Calu3 (cell line): ENCODE measurements around the gene PROK1. TPM values are rescaled to one million over a fixed set of nuclear protein-coding genes. Genes with fewer than 3 reads are reported as not detected.

Source experiments
- BruUV-seq: library from RNA; stranded (reverse); fragments of 400-500 nt; replicated peaks from 2 replicates; lab custom pipeline; 2021; lab: Mats Ljungman, UMichigan
- CTCF ChIA-PET: fragments of 300-600 bp; sonication (Branson Sonifier 250); formaldehyde crosslinking; loops from one replicate; lab custom pipeline; 2022; ENCODE audit warnings: antibody characterized with exemption; lab: Charles Lee
- DNase-seq: peaks from one replicate; pipeline ENCODE4 v3.0.0; 2022
- H3K27ac Mint-ChIP-seq: one replicate; pipeline ENCODE4 v1.8.0; 2022; ENCODE audit warnings: mixed read lengths; ENCODE audit not compliant: unreplicated experiment
- H3K27me3 Mint-ChIP-seq: one replicate; pipeline ENCODE4 v1.8.0; 2022; ENCODE audit warnings: mixed read lengths; ENCODE audit not compliant: unreplicated experiment
- H3K36me3 Mint-ChIP-seq: one replicate; pipeline ENCODE4 v1.8.0; 2022; ENCODE audit warnings: mild to moderate bottlenecking, moderate library complexity, mixed read lengths; ENCODE audit not compliant: insufficient read depth, unreplicated experiment
- H3K4me1 Mint-ChIP-seq: one replicate; pipeline ENCODE4 v1.8.0; 2022; ENCODE audit warnings: mild to moderate bottlenecking, low read depth, mixed read lengths; ENCODE audit not compliant: unreplicated experiment
- H3K4me3 Mint-ChIP-seq: one replicate; pipeline ENCODE4 v1.8.0; 2022; ENCODE audit warnings: mild to moderate bottlenecking, low read depth, moderate library complexity, mixed read lengths; ENCODE audit not compliant: unreplicated experiment
- H3K9me3 Mint-ChIP-seq: one replicate; pipeline ENCODE4 v1.8.0; 2022; ENCODE audit warnings: low read depth, mixed read lengths; ENCODE audit not compliant: unreplicated experiment
- CTCF ChIP-seq: fragments of 200-600 bp; IDR thresholded peaks from one replicate; pipeline ENCODE4 v1.8.0; 2022; ENCODE audit warnings: antibody characterized with exemption; ENCODE audit not compliant: unreplicated experiment
- intact Hi-C: fragments of 100-400 bp; cut with micrococcal nuclease; formaldehyde crosslinking; loops from one replicate; pipeline ENCODE4 v1.10.0; 2022; ENCODE audit not compliant: unreplicated experiment
- total RNA-seq: library from RNA; stranded (reverse); gene quantifications from 2 replicates; pipeline ENCODE4 v1.2.3, GENCODE V29; 2022

PROK1 gene
- total RNA-seq, 1 experiment from 2014 or later = not detected

GRCh38 chr1:110440877-110441276, 10.1 kb upstream of the PROK1 start:
- Mint-ChIP-seq H3K4me1 (no peaks in the 10 kb centered on the region), H3K9me3 (no peaks in the 10 kb centered on the region), H3K36me3 (no peaks in the 10 kb centered on the region), H3K27me3 (peaks cover 36% of the 10 kb centered on the region), H3K4me3 (no peak overlapping the region), H3K27ac (no peak overlapping the region)
- TF ChIP-seq CTCF = no peak
- BruUV-seq = no TSS peak
- intact Hi-C loops = no loop called here
- DNase-seq = peak; percentile 43
- CTCF ChIA-PET = interaction anchor here (0.5 to 2.2 kb wide), 3 partner anchors 19 to 1197 kb away, joined by 3 to 5 read pairs (median 3); no protein-coding TSS in a partner anchor

- intact Hi-C loops = no loop called here
- CTCF ChIA-PET = interaction anchor here (2.2 kb wide), 1 partner anchor 18 kb away, joined by 5 read pairs; no protein-coding TSS in a partner anchor
- BruUV-seq = no TSS peak
- no peak overlapping the region for H3K4me3 Mint-ChIP-seq
- H3K9me3 Mint-ChIP-seq = no peaks in the 10 kb centered on the region
- no peaks in the 10 kb centered on the region for H3K4me1 Mint-ChIP-seq
- H3K27me3 Mint-ChIP-seq = peaks cover 43% of the 10 kb centered on the region
- H3K36me3 Mint-ChIP-seq = no peaks in the 10 kb centered on the region
- no peak for DNase-seq
- no peak overlapping the region for H3K27ac Mint-ChIP-seq
- TF ChIP-seq CTCF = no peak
Observed at GRCh38 chr1:110441888-110442287, 9.1 kb upstream of the PROK1 start.

- CTCF ChIA-PET = no interaction called here
- Mint-ChIP-seq H3K27me3 (peaks cover 59% of the 10 kb centered on the region), H3K4me3 (no peak overlapping the region), H3K9me3 (no peaks in the 10 kb centered on the region), H3K27ac (no peak overlapping the region), H3K4me1 (no peaks in the 10 kb centered on the region), H3K36me3 (no peaks in the 10 kb centered on the region)
- intact Hi-C loops = no loop called here
- DNase-seq = no peak
- TF ChIP-seq CTCF = no peak
- no TSS peak for BruUV-seq
Observed at GRCh38 chr1:110443451-110443850, 7.5 kb upstream of the PROK1 start.

GRCh38 chr1:110444561-110444960, 6.4 kb upstream of the PROK1 start:
- Mint-ChIP-seq H3K27me3 (peaks cover 70% of the 10 kb centered on the region), H3K4me1 (no peaks in the 10 kb centered on the region), H3K36me3 (no peaks in the 10 kb centered on the region), H3K27ac (no peak overlapping the region), H3K9me3 (no peaks in the 10 kb centered on the region), H3K4me3 (no peak overlapping the region)
- CTCF ChIA-PET = interaction anchor here (0.7 kb wide), 1 partner anchor 342 kb away, joined by 7 read pairs; no protein-coding TSS in a partner anchor
- BruUV-seq = no TSS peak
- no peak for DNase-seq
- intact Hi-C loops = no loop called here
- no peak for TF ChIP-seq CTCF
